Measurements from ENCODE around the gene PEAK1. TPM values are rescaled to one million over a fixed set of nuclear protein-coding genes. Genes with fewer than 3 reads are reported as not detected.

Gene PEAK1
- total and polyA plus RNA-seq, 8 donors = 58.3 to 86.9 (median 64.3) TPM

- TF ChIP-seq, protein P1, sequence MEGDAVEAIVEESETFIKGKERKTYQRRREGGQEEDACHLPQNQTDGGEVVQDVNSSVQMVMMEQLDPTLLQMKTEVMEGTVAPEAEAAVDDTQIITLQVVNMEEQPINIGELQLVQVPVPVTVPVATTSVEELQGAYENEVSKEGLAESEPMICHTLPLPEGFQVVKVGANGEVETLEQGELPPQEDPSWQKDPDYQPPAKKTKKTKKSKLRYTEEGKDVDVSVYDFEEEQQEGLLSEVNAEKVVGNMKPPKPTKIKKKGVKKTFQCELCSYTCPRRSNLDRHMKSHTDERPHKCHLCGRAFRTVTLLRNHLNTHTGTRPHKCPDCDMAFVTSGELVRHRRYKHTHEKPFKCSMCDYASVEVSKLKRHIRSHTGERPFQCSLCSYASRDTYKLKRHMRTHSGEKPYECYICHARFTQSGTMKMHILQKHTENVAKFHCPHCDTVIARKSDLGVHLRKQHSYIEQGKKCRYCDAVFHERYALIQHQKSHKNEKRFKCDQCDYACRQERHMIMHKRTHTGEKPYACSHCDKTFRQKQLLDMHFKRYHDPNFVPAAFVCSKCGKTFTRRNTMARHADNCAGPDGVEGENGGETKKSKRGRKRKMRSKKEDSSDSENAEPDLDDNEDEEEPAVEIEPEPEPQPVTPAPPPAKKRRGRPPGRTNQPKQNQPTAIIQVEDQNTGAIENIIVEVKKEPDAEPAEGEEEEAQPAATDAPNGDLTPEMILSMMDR (IDR thresholded peaks at IDR 0.05) = no peak
- Histone ChIP-seq H3K36me3 (no peaks in the 10 kb centered on the region), H3K4me3 (no peak overlapping the region), H3K9me3 (no peaks in the 10 kb centered on the region), H3K27ac (no peak overlapping the region), H3K4me1 (no peaks in the 10 kb centered on the region), H3K27me3 (no peaks in the 10 kb centered on the region)
- intact Hi-C loops (cut with DNase I) = no loop called here
- DNase-seq = no peak
- ATAC-seq = no peak
Measured at GRCh38 chr15:77333166-77333565, 86.7 kb downstream of the PEAK1 start.

DNA sequence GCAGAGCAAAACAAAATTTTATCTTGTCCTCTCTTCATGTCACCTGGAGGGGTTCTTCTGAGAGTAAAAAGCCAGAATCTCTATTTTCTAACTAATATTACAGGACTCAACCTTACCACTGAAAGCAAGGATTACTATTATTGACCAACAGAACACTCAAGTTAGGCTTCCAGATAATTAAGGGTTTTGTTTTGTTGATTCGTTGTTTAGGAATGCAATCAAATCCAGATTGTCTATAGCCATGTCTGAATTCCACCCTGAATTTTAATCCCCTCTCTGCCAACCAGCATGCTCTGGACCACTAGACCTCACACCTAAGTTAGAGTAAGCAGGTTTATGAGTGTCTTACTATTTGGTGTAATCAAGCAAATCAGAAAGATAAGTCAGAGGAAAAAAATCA is 90.7 kb downstream of the PEAK1 start:
- Histone ChIP-seq H3K27me3 (no peaks in the 10 kb centered on the region), H3K4me3 (no peak overlapping the region), H3K36me3 (no peaks in the 10 kb centered on the region), H3K27ac (no peak overlapping the region), H3K4me1 (peaks cover 0 to 6% of the 10 kb centered on the region in 2 donors), H3K9me3 (no peaks in the 10 kb centered on the region)
- no peak for DNase-seq
- TF ChIP-seq, protein P1 (IDR thresholded peaks at IDR 0.05) = no peak
- no peak for ATAC-seq
- intact Hi-C loops (cut with DNase I) = no loop called here

GRCh38 chr15:77327844-77328529 is 91.9 kb downstream of the PEAK1 start:
- H3K27ac ChIP-seq = no peak overlapping the region
- no peak overlapping the region for H3K4me3 ChIP-seq
- no peaks in the 10 kb centered on the region for H3K27me3 ChIP-seq
- intact Hi-C loops (cut with DNase I) = no loop called here
- TF ChIP-seq, protein P1 (IDR thresholded peaks at IDR 0.05) = no peak
- H3K36me3 ChIP-seq = no peaks in the 10 kb centered on the region
- no peaks in the 10 kb centered on the region for H3K9me3 ChIP-seq
- ATAC-seq (no peak), DNase-seq (no peak)
- H3K4me1 ChIP-seq = peaks cover 0 to 6% of the 10 kb centered on the region in 2 donors

DNA sequence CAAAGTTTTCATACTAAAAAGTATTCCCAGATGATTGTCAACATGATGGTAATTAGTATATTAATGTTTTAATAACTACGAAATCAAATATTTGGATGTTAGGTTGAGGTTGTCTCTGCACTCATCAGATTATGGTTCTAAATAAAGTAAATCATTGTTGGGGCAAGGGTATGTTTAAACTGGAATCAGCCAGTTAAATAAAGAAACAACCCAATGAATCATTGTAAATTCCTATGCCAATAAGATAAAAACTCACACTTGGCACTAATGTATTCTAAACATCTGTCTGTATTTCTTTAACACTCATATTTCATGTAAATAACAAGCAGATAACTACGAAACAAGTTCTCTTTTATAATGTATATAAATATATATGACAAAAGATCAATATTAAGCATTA is 92.7 kb downstream of the PEAK1 start:
- intact Hi-C loops (cut with DNase I) = no loop called here
- no peak for ATAC-seq

DNA sequence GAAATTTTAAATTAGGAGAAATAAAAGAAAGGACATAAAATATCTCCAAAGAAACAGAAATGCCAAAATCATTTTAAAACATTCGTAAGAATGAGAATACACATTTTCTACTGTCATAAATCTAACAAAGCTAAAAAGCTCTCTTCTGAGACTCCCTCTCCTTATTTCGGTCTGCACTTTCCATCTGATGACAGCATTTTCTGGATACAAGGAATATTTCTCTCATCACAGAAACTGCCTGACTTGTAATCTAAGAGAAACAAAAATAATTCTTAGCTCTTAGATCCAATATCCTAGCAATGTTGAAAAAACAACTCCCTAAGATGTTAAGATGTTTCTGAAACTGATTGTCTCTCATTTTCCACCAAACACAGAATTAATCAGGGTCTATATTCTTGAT is 93.5 kb downstream of the PEAK1 start:
- H3K27me3 ChIP-seq = no peaks in the 10 kb centered on the region
- H3K9me3 ChIP-seq = no peaks in the 10 kb centered on the region
- no peak overlapping the region for H3K4me3 ChIP-seq
- no peaks in the 10 kb centered on the region for H3K36me3 ChIP-seq
- peaks cover 0 to 6% of the 10 kb centered on the region in 2 donors for H3K4me1 ChIP-seq
- intact Hi-C loops (cut with DNase I) = no loop called here
- DNase-seq = no peak
- TF ChIP-seq, protein P1 (IDR thresholded peaks at IDR 0.05) = no peak
- ATAC-seq = no peak
- no peak overlapping the region for H3K27ac ChIP-seq

More for the DNA sequence above, 92.7 kb downstream of the PEAK1 start:
- Histone ChIP-seq H3K4me3 (no peak overlapping the region), H3K4me1 (peaks cover 0 to 6% of the 10 kb centered on the region in 2 donors), H3K27me3 (no peaks in the 10 kb centered on the region), H3K27ac (no peak overlapping the region), H3K36me3 (no peaks in the 10 kb centered on the region), H3K9me3 (no peaks in the 10 kb centered on the region)
- TF ChIP-seq, protein P1 (IDR thresholded peaks at IDR 0.05) = no peak
- no peak for DNase-seq
